Measurements from ENCODE around the gene LRRC3. TPM values are rescaled to one million over a fixed set of nuclear protein-coding genes. Genes with fewer than 3 reads are reported as not detected.

LRRC3 gene
- total and polyA plus RNA-seq, 5 experiments from 2014 or later, result 0.06 to 0.91 (median 0.32) TPM

DNA sequence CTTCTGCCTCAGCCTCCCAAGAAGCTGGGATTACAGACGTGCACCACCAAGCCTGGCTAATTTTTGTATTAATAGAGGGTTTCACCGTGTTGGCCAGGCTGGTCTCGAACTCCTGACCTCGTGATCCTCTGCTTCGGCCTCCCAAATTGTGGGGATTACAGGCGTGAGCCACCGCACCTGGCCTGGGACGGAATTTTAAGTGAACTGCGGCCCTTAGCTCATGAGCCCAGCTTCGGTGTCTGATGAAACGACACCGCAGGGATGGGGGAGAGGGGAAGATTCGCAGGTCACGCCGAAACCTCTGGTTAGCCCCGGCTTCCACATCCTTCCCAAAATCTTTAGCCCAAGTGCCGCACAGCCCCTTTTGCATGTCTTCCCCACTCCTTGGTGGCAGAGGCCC is 39.1 kb downstream of the LRRC3 start:
- Mint-ChIP-seq H3K36me3 (peaks cover 0 to 15% (median 8%) of the 10 kb centered on the region in 3 donors), H3K27ac (no peak overlapping the region), H3K9me3 (peaks cover 0 to 16% (median 8%) of the 10 kb centered on the region in 9 donors), H3K4me3 (no peak overlapping the region), H3K27me3 (peaks cover 4 to 16% (median 10%) of the 10 kb centered on the region in 5 donors), H3K4me1 (peaks cover 0 to 3% (median 0%) of the 10 kb centered on the region in 4 donors)
- POLR2A ChIA-PET, result no interaction called here
- DNase-seq, result no peak
- ATAC-seq, result no peak

DNA sequence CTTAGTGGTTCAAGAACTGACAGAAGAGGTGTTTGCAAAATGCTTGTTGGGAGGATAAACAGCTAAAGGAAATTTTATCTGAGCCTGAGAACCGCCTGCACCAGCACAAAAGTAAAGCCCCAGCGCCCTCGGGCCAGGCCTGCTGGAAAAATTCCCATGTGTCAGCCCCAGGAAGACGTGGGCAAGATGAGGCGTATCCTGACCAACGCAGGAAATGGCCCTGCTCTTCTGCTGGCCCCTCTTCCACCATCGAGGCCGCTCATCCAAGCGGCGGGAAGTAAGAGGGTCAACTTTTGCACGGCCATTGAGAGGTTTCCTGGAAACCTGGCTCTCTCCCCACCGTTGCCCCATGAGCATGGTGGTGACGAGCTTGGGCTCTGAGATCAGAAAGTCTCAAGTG is 39.6 kb downstream of the LRRC3 start:
- peaks cover 0 to 2% (median 0%) of the 10 kb centered on the region in 4 donors for H3K4me1 Mint-ChIP-seq
- H3K27ac Mint-ChIP-seq, result no peak overlapping the region
- DNase-seq (no peak), ATAC-seq (no peak)
- POLR2A ChIA-PET, result no interaction called here
- peaks cover 0 to 15% (median 8%) of the 10 kb centered on the region in 3 donors for H3K36me3 Mint-ChIP-seq
- H3K4me3 Mint-ChIP-seq, result no peak overlapping the region
- peaks cover 0 to 16% (median 8%) of the 10 kb centered on the region in 9 donors for H3K9me3 Mint-ChIP-seq
- H3K27me3 Mint-ChIP-seq, result peaks cover 4 to 16% (median 10%) of the 10 kb centered on the region in 5 donors

DNA sequence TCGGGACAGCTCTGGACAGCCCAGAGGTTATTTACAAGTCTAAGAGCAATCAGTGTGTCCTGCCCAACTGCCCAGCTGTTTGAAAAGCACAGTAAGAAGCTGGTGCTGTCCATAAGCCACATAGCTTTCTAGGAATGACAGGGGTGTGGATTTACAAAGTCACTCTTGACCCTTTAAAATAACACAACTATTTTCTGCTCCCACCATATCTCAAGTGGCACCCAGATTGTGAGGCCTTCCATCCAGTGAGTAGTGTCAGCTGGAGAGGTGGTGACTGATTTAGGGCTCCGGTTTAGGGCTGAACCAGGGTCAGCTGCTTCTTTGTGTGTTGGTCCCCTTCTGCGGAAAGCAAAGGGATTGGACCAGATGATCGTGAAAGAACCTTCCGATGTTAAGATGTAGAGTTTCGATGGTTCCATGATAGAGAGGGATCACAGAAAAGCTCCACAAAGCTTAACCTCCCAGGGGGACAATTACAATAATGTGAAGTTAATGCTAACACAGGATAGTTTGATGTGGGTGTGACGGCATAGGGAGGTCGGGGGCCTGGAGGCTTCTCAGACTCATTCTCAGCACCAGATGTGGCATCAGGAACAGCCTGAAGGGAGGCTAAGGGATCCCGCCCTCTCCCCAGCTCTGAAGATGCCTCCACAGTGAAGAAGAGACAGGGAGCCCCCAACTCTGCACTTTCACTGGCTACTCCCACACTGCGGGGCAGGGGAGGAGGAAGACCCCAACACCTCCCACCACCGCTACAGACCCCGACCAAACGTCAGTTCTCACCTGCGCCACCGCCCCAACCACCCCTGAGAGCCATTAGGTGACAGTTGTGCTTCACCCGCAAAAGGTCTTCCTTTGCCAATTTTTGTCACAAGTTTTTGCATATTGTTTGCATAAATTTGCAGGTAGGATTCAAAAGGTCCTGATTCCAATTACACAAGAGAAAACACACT is 40.6 kb downstream of the LRRC3 start:
- Mint-ChIP-seq H3K27me3 (peaks cover 4 to 16% (median 10%) of the 10 kb centered on the region in 5 donors), H3K4me1 (no peaks in the 10 kb centered on the region), H3K4me3 (no peak overlapping the region), H3K9me3 (peaks cover 0 to 16% (median 8%) of the 10 kb centered on the region in 9 donors), H3K36me3 (peaks cover 0 to 15% (median 8%) of the 10 kb centered on the region in 3 donors), H3K27ac (peak overlapping the region in 3 of 10 donors; percentile 17 to 73 (median 19))
- POLR2A ChIA-PET, result no interaction called here
- no peak for ATAC-seq
- no peak for DNase-seq

DNA sequence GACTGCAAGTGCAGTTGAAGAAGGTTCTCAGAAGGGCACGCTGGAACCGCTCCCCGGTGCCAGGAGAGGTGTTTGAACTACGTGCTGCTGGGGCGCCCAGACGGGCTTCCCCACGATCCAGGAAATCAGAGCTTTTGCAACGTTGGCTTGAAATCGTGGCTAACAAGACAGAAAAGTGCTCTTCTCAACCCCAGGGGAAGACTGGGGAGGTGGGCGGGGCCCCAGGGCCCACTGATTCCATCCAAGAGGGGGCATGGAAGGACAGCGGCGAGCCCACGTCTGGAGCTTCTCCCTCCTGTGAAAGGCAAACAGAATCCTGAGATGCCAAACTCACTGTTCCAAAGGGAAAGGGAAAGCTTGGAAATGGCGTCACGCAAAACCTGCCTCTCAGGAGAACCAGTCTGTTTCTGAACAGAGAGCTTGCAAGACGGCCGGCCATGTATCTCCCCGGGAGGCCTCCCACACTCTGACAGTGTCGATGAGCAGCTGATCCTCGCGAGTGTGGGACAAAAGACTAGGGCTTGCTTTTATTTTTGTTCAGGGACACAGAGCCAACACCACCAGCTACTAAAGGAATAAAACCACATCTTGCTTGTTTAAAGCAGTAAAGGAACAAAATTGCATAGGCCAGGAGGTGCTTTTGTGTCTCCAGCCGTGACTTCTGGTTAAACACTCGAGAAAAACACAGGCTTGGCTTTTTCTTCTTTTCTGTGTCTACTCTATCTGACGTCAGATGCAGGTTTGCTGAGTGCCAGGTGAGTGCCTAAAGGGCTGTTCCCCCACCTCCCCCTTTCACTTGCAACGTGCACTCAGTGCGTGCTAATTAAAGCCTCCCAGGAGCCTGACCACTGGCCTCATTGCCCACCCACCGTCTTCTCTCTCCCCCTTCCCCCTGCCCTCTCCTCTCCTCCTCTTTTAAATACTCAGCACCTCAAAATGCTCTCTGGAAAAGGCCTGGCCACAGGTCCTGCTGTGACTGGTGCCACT is 41.5 kb downstream of the LRRC3 start:
- Mint-ChIP-seq H3K9me3 (peaks cover 0 to 16% (median 8%) of the 10 kb centered on the region in 9 donors), H3K36me3 (peaks cover 0 to 15% (median 6%) of the 10 kb centered on the region in 3 donors), H3K27me3 (peaks cover 4 to 12% (median 10%) of the 10 kb centered on the region in 5 donors), H3K27ac (peak overlapping the region in 1 of 10 donors; percentile 19), H3K4me3 (no peak overlapping the region), H3K4me1 (no peaks in the 10 kb centered on the region)
- no peak for DNase-seq
- POLR2A ChIA-PET, result no interaction called here
- no peak for ATAC-seq

DNA sequence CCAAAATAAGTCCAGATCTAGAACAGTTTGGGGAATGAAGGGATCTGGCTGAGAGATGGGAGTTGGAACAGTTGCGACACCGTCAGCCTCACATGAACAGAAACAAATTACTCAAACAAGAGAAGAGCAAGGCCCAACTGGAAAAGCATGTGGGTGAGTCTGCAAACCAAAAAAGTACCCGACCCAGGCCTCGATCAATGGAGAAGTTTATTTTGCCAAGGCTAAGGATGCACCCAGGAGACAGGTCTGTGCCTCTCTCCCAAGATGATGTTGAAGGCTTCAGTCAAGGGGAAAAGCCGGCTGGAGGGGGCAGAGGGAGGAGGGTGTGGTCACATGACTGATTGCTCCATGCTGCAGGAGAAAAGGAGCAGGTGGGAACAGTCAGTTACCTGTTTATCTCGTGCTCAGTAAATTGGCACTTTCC is 42.4 kb downstream of the LRRC3 start:
- H3K36me3 Mint-ChIP-seq, result peaks cover 0 to 6% (median 2%) of the 10 kb centered on the region in 3 donors
- H3K27me3 Mint-ChIP-seq, result peaks cover 0 to 10% (median 4%) of the 10 kb centered on the region in 5 donors
- no peak for ATAC-seq
- peaks cover 0 to 2% (median 0%) of the 10 kb centered on the region in 4 donors for H3K4me1 Mint-ChIP-seq
- peak in 1 of 10 donors; percentile 44 for DNase-seq
- no peak overlapping the region for H3K27ac Mint-ChIP-seq
- POLR2A ChIA-PET, result no interaction called here
- H3K4me3 Mint-ChIP-seq, result no peak overlapping the region
- H3K9me3 Mint-ChIP-seq, result peaks cover 0 to 9% (median 5%) of the 10 kb centered on the region in 9 donors

DNA sequence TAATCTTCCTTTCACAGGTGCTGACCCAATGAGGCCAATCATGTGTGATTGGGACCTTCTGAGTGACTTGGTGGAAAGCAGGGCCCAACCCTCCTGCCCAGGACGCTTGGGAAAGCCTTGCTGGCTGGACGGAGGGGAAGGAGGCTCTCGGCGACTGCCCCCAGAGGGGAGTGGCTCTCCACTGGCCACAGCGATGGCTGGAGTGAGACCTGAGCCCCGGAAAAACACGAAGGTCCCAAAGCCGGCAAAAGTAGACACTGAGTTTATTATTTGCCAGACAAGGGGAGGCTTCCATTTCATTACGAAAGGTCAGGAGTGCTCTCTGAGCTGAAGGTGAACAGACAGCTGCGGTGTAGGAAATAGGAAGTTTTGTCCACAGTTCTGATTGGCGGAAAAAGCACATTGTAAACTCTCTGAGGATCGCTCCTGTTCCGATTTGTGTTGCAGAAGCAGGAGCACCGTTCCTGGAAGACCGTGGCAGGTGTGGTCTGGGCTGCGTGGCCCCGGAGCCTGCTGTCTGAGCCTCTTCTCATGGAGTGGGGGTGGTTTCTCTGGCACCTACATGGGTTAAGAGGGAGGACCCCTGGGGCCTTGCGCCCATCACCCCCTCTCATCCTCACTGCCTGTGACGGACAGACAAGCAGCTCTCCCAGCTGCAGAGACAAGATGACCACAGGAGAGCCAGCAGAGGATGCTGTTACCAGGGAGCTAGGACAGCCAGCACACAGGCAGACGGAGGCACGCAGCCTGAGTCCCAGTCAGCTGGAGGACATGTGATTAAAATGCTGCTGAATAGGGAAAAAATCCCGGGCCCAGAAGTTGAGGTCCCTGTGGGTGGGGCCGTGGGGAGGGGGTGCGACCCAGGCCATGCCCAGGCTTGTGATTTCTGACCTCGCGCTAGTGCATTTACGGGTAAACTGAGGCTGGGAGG is 43.2 kb downstream of the LRRC3 start:
- Mint-ChIP-seq H3K9me3 (peaks cover 0 to under 1% (median 0%) of the 10 kb centered on the region in 9 donors), H3K27ac (no peak overlapping the region), H3K27me3 (peaks cover 0 to 10% (median 0%) of the 10 kb centered on the region in 5 donors), H3K36me3 (no peaks in the 10 kb centered on the region), H3K4me1 (peaks cover 0 to 2% (median 0%) of the 10 kb centered on the region in 4 donors), H3K4me3 (no peak overlapping the region)
- no peak for ATAC-seq
- POLR2A ChIA-PET, result no interaction called here
- DNase-seq, result peak in 1 of 10 donors; percentile 59

DNA sequence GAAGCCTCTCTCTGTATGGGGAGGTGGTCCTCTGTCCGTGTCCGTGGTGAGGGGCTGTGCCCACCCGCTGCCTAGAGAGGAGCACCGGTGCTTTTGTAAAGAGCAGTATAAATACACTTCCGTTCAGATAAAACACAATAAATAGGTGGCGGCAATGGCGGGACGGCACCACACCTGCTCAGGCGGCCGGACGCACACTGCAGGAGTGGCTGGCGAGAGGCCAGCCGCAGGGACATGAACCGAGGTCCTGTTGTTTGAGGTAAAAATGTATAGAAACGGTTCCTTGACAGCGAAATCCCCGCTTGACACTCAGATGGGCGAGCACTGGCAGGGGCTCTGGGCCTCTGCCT is 43.9 kb downstream of the LRRC3 start:
- no peak for DNase-seq
- no peak overlapping the region for H3K4me3 Mint-ChIP-seq
- ATAC-seq, result no peak
- peaks cover under 1 to 7% (median 6%) of the 10 kb centered on the region in 4 donors for H3K4me1 Mint-ChIP-seq
- H3K9me3 Mint-ChIP-seq, result no peaks in the 10 kb centered on the region
- peaks cover 0 to 10% (median 0%) of the 10 kb centered on the region in 5 donors for H3K27me3 Mint-ChIP-seq
- no peak overlapping the region for H3K27ac Mint-ChIP-seq
- POLR2A ChIA-PET, result no interaction called here
- H3K36me3 Mint-ChIP-seq, result no peaks in the 10 kb centered on the region

DNA sequence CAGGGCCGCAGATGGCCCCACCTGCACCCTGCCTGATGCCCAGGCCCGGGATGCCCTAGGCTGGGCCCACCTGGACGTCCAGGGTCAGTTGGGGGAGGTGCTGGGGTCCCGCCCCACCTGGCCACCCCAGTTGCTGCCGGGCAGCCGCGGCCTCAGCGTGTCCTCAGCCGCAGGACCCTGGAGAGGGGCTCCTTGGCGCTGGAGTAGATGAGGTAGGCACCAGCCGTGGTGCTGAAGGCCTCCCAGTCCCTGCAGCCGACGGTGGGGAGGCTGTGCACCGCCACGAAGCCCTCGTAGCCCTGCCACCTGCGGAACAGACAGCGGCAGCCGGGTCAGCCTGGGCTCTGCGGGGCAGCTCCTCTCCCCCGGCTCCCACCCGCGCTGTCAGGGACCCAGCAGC is 44.3 kb downstream of the LRRC3 start:
- Mint-ChIP-seq H3K4me1 (peaks cover 2 to 8% (median 7%) of the 10 kb centered on the region in 4 donors), H3K36me3 (no peaks in the 10 kb centered on the region), H3K4me3 (no peak overlapping the region), H3K27me3 (peaks cover 0 to 10% (median 0%) of the 10 kb centered on the region in 5 donors), H3K27ac (no peak overlapping the region), H3K9me3 (no peaks in the 10 kb centered on the region)
- peak in 1 of 10 donors; percentile 41 for DNase-seq
- POLR2A ChIA-PET, result no interaction called here
- ATAC-seq, result no peak

DNA sequence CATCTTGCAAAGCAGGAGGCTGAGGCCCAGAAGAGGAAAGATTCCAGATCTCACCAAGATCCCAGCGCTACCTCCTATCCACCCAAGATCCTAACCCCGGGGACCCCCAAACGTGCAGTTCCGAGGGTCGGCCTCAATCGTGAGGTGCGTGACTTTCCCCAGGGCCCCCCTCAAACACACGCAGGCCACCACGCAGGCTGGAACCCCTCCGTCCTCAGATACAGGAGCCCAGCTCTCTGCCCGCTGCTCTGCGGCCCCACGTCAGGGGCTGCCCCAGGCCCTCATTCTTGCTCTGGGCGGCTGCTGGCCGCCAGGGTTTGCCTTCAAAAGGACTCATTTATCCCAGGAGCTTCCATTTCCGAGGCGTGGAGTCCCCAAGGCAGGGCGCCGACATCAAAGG is 44.8 kb downstream of the LRRC3 start:
- peak in 1 of 10 donors; percentile 59 for DNase-seq
- Mint-ChIP-seq H3K4me3 (no peak overlapping the region), H3K27ac (no peak overlapping the region), H3K27me3 (peaks cover 0 to 10% (median 0%) of the 10 kb centered on the region in 5 donors), H3K36me3 (no peaks in the 10 kb centered on the region), H3K4me1 (peaks cover 2 to 8% (median 7%) of the 10 kb centered on the region in 4 donors), H3K9me3 (no peaks in the 10 kb centered on the region)
- ATAC-seq, result no peak
- POLR2A ChIA-PET, result no interaction called here

DNA sequence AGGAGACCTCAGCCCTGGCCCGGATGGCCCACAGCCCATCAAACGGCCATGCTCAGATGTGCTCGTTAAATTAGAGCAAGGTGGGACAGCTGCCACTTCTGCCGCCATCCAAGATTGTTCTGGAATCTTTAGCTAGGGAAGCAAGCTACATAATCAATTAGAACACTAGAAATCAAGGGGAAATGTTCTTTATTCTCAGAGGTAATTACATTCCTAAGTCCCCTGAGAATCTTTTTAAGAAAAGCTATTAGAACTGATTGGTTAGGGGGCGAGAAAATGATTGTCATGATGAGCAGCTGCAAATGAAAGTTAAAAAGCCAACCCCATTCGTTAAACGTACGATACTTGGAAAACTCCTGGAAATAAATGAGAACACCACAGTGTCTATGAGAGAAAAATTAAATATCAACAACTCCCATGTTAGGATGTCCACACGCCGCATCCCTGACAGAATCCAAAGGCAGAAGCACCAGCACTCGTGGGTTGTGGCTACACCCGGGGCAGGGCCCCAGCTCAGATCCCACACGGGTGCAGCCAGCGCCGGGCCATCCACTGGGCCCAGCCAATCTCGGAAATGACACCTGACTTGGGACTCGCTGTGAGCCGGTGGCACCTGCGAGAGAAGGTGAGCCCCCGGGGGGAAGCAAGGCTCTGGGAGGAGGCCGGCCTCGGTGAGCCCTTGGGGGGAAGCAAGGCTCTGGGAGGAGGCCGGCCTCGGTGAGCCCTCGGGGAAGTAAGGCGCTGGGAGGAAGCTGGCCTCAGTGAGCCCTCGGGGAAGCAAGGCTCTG is 47.1 kb downstream of the LRRC3 start:
- Mint-ChIP-seq H3K36me3 (no peaks in the 10 kb centered on the region), H3K9me3 (no peaks in the 10 kb centered on the region), H3K27ac (peak overlapping the region in 6 of 10 donors; percentile 37 to 78 (median 66)), H3K4me1 (peaks cover 2 to 8% (median 7%) of the 10 kb centered on the region in 4 donors), H3K4me3 (peak overlapping the region in 1 of 10 donors; percentile 30), H3K27me3 (peaks cover 0 to 3% (median 0%) of the 10 kb centered on the region in 5 donors)
- POLR2A ChIA-PET, result interaction anchor here (0.9 to 1.4 kb wide), 2 partner anchors 266 to 300 kb away, joined by 3 read pairs; no protein-coding TSS in a partner anchor
- no peak for ATAC-seq
- no peak for DNase-seq

Measured in naive thymus-derived CD8-positive, alpha-beta T cell (primary cell).